H1 (cell line): ENCODE measurements around the gene CBY2. TPM values are rescaled to one million over a fixed set of nuclear protein-coding genes. Genes with fewer than 3 reads are reported as not detected.

Experiments used
- CTCF ChIA-PET: fragments of 300-600 bp; sonication (Branson Sonifier 250); formaldehyde crosslinking; loops from one replicate; lab custom pipeline; 2021; ENCODE audit not compliant: partially characterized antibody; lab: Charles Lee
- POLR2A ChIA-PET: fragments of 300-600 bp; sonication (Branson Sonifier 250); formaldehyde crosslinking; loops from one replicate; lab custom pipeline; 2021; ENCODE audit warnings: inconsistent platforms; ENCODE audit not compliant: partially characterized antibody; lab: Charles Lee
- DNase-seq, 2 experiments: peaks; one replicate each; pipeline versions ENCODE4 v3.0.0 to v3.0.0-alpha.2; 2010 to 2022; ENCODE audit warnings: low spot score in 2 of 2, low read depth in 1 of 2, mixed read lengths in 1 of 2
- FAIRE-seq: peaks from 2 replicates; lab custom pipeline; 2011; peaks lifted over from hg19 to GRCh38; lab: Jason Lieb, UNC
- H2AFZ ChIP-seq: 2 replicates; pipeline ENCODE4 v1.8.1; 2012; ENCODE audit warnings: low read length, inconsistent platforms
- H2AK5ac ChIP-seq: 2 replicates; pipeline ENCODE4 v1.6.1; 2013; ENCODE audit warnings: low read depth, low read length
- H2BK120ac ChIP-seq: replicated peaks from 2 replicates; pipeline ENCODE3; 2013; ENCODE audit warnings: low read depth, low read length, inconsistent platforms
- H2BK12ac ChIP-seq: 2 replicates; pipeline ENCODE4 v1.6.1; 2013; ENCODE audit warnings: low read depth, low read length
- H2BK15ac ChIP-seq: 2 replicates; pipeline ENCODE4 v1.6.1; 2013; ENCODE audit warnings: low read length
- H2BK20ac ChIP-seq: 2 replicates; pipeline ENCODE4 v1.6.1; 2013; ENCODE audit warnings: low read length
- H2BK5ac ChIP-seq: 2 replicates; pipeline ENCODE4 v1.6.1; 2013; ENCODE audit warnings: low read depth, low read length
- H3K14ac ChIP-seq: 2 replicates; pipeline ENCODE4 v1.6.1; 2013; ENCODE audit warnings: inconsistent platforms; ENCODE audit not compliant: insufficient read length
- H3K18ac ChIP-seq: 2 replicates; pipeline ENCODE4 v1.6.1; 2013; ENCODE audit warnings: low read length; ENCODE audit errors: extremely low read depth
- H3K23ac ChIP-seq: 2 replicates; pipeline ENCODE4 v1.6.1; 2013; ENCODE audit warnings: inconsistent platforms; ENCODE audit not compliant: insufficient read length
- H3K23me2 ChIP-seq: 2 replicates; pipeline ENCODE4 v1.6.1; 2013; ENCODE audit warnings: low read depth, low read length
- H3K27ac ChIP-seq: 2 replicates; pipeline ENCODE4 v1.6.1; 2011; ENCODE audit warnings: low read depth, low read length, inconsistent platforms
- H3K27me3 ChIP-seq, 4 experiments: replicated peaks in 1 of 4; 1 replicate in 1 of 4; 2 replicates in 3 of 4; pipeline versions ENCODE4 v1.6.1 to v1.8.1; 2011 to 2013; ENCODE audit warnings: low read length in 3 of 4, mild to moderate bottlenecking in 3 of 4, inconsistent platforms in 2 of 4, mixed read lengths in 2 of 4, moderate library complexity in 1 of 4; ENCODE audit not compliant: control insufficient read depth in 3 of 4, insufficient read depth in 3 of 4; ENCODE audit errors: extremely low read depth in 1 of 4
- H3K36me3 ChIP-seq, 4 experiments: 2 replicates each; pipeline versions ENCODE4 v1.6.1 to v1.8.1; 2011 to 2013; ENCODE audit warnings: mild to moderate bottlenecking in 4 of 4, low read length in 3 of 4, moderate library complexity in 2 of 4, control low read depth in 1 of 4, inconsistent platforms in 1 of 4; ENCODE audit not compliant: insufficient read depth in 4 of 4, control insufficient read depth in 2 of 4
- H3K4ac ChIP-seq: replicated peaks from 2 replicates; pipeline ENCODE3; 2013; ENCODE audit warnings: low read length, low read depth, mixed read lengths, inconsistent platforms; ENCODE audit not compliant: insufficient read length
- H3K4me1 ChIP-seq, 4 experiments: replicated peaks in 1 of 4; 1 replicate in 1 of 4; 2 replicates in 3 of 4; pipeline versions ENCODE4 v1.6.1 to v1.8.1; 2011 to 2013; ENCODE audit warnings: low read length in 3 of 4, inconsistent platforms in 2 of 4, mixed read lengths in 1 of 4; ENCODE audit not compliant: insufficient read depth in 4 of 4, control insufficient read depth in 3 of 4
- H3K4me2 ChIP-seq, 2 experiments: 2 replicates each; pipeline versions ENCODE4 v1.6.1 to v1.8.1; 2011 to 2013; ENCODE audit warnings: low read depth in 2 of 2, low read length in 2 of 2, control low read depth in 1 of 2, inconsistent platforms in 1 of 2, mild to moderate bottlenecking in 1 of 2; ENCODE audit not compliant: insufficient read depth in 1 of 2
- H3K4me3 ChIP-seq, 4 experiments: fragments of 200-600, 300-600 bp in 1 of 4; sonication (generic), shearing (Covaris generic), sonication (Bioruptor Twin) in 1 of 4; 2 replicates each; pipeline versions ENCODE4 v1.5.1 to v1.8.1; 2011 to 2016; ENCODE audit warnings: low read length in 4 of 4, low read depth in 3 of 4, control low read depth in 2 of 4, inconsistent platforms in 2 of 4, mild to moderate bottlenecking in 2 of 4, mixed read lengths in 1 of 4, moderate library complexity in 1 of 4; ENCODE audit not compliant: insufficient read depth in 2 of 4; ENCODE audit errors: extremely low read depth in 1 of 4
- H3K56ac ChIP-seq: replicated peaks from 2 replicates; pipeline ENCODE3; 2013; ENCODE audit warnings: low read depth, mild to moderate bottlenecking, mixed read lengths, low read length, inconsistent platforms; ENCODE audit not compliant: insufficient read length
- H3K79me1 ChIP-seq: 2 replicates; pipeline ENCODE4 v1.6.1; 2013; ENCODE audit warnings: low read depth, low read length, control low read depth
- H3K79me2 ChIP-seq, 2 experiments: 2 replicates each; pipeline versions ENCODE4 v1.6.1 to v1.8.1; 2012 to 2013; ENCODE audit warnings: low read length in 2 of 2, mild to moderate bottlenecking in 2 of 2, inconsistent platforms in 1 of 2; ENCODE audit not compliant: insufficient read depth in 2 of 2, control insufficient read depth in 1 of 2
- H3K9ac ChIP-seq, 4 experiments: replicated peaks in 1 of 4; 1 replicate in 1 of 4; 2 replicates in 3 of 4; pipeline versions ENCODE4 v1.6.1 to v1.8.1; 2011 to 2013; ENCODE audit warnings: low read depth in 3 of 4, low read length in 3 of 4, control low read depth in 2 of 4, mild to moderate bottlenecking in 2 of 4, moderate library complexity in 2 of 4, inconsistent platforms in 1 of 4; ENCODE audit errors: extremely low read depth in 1 of 4
- H3K9me3 ChIP-seq, 2 experiments: 2 replicates each; pipeline versions ENCODE4 v1.6.1 to v1.8.1; 2012 to 2013; ENCODE audit warnings: mild to moderate bottlenecking in 2 of 2, moderate library complexity in 2 of 2, control low read depth in 1 of 2, inconsistent platforms in 1 of 2, low read depth in 1 of 2, low read length in 1 of 2, mixed read lengths in 1 of 2; ENCODE audit not compliant: insufficient read depth in 2 of 2
- H4K20me1 ChIP-seq, 2 experiments: replicated peaks in 1 of 2; 2 replicates each; pipeline versions ENCODE3 to v1.8.1; 2011 to 2013; ENCODE audit warnings: inconsistent platforms in 2 of 2, low read length in 2 of 2, mild to moderate bottlenecking in 1 of 2; ENCODE audit not compliant: insufficient read depth in 2 of 2, control insufficient read depth in 1 of 2
- H4K5ac ChIP-seq: 2 replicates; pipeline ENCODE4 v1.6.1; 2013; ENCODE audit warnings: low read length, low read depth, mixed read lengths, inconsistent platforms; ENCODE audit not compliant: insufficient read length
- H4K8ac ChIP-seq: 2 replicates; pipeline ENCODE4 v1.8.0; 2013; ENCODE audit warnings: mild to moderate bottlenecking, moderate library complexity, low read length, inconsistent platforms; ENCODE audit not compliant: insufficient read depth; ENCODE audit errors: extremely low read depth
- H4K91ac ChIP-seq: replicated peaks from 2 replicates; pipeline ENCODE3; 2013; ENCODE audit warnings: low read length, mixed read lengths, inconsistent platforms; ENCODE audit not compliant: insufficient read length
- WGBS, 2 experiments: shearing (Covaris generic) in 1 of 2; methylation state at CpG; one replicate each; pipeline versions ENCODE4 v1.1.6 to v1.1.7; 2013 to 2015; ENCODE audit warnings: low lambda C conversion rate in 2 of 2, mixed read lengths in 2 of 2, inconsistent platforms in 1 of 2, low coverage in 1 of 2, missing lambda C conversion rate in 1 of 2; ENCODE audit not compliant: insufficient replicate concordance in 2 of 2, insufficient coverage in 1 of 2, insufficient read length in 1 of 2; ENCODE audit errors: extremely low coverage in 1 of 2, missing lambda C conversion rate in 1 of 2; 5-methylcytosine and 5-hydroxymethylcytosine counted together
- polyA plus RNA-seq, 7 experiments: library from polyadenylated mRNA; depleted of rRNA in 3 of 7; stranded (reverse) in 5 of 7; unstranded in 2 of 7; fragments of >200 nt in 5 of 7; fragments of 200-250 nt in 2 of 7; gene quantifications; 1 replicate in 5 of 7; 2 replicates in 1 of 7; 4 replicates in 1 of 7; pipeline versions ENCODE4 v1.2.1 to v1.2.3, GENCODE V29; 2011 to 2013; ENCODE audit warnings: missing spikeins in 2 of 7, mixed read lengths in 2 of 7
- total RNA-seq: library from RNA; stranded (reverse); fragmentation: NEBNext Ultra II Directional; extraction: Animal tissue kit (Norgen Biotek cat#: 25700); gene quantifications from 2 replicates; pipeline ENCODE4 v1.2.1, GENCODE V29; 2021

Gene CBY2
- total and polyA plus RNA-seq, 2 of the 8 experiments (the other 6 are each of a cell fraction or from before 2014, with no cell fraction given) = not detected

DNA sequence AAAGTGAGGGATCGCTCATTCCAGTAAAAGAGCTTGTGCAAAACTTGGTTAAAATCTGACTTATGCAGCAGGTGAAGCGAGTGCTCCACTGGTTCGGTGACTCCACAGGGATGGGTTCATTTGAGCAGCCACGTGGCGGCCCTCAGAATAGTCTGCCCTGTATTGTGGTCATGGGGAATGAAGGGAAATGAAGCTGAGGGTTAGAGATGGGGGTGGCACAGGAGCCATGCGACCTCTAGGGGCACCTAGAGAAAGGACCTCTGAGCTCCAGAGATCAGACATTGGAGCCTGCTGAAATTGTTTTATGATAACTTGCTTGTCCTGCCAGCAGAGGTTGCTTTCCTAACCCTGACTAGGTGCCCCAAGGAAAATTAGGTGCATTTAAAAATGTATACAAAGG lies 26.6 kb downstream of the CBY2 start:
- H2BK5ac ChIP-seq = no peak overlapping the region
- POLR2A ChIA-PET = no interaction called here
- no peak overlapping the region for H3K27ac ChIP-seq
- H4K91ac ChIP-seq = no peak overlapping the region
- H3K4me1 ChIP-seq = peaks cover 0 to 2% (median under 1%) of the 10 kb centered on the region in 4 experiments; a peak in 2 of 7 replicates
- H4K5ac ChIP-seq = no peak overlapping the region
- no peaks in the 10 kb centered on the region for H3K79me1 ChIP-seq
- no peak overlapping the region for H3K14ac ChIP-seq
- FAIRE-seq = peak; percentile 72
- 46% methylated on average over 6 of the region's 6 CpGs; no CpG with 5 or more reads in 1 of the 2 experiments for WGBS, 2 experiments
- no peaks in the 10 kb centered on the region for H3K9me3 ChIP-seq
- H3K23me2 ChIP-seq = no peaks in the 10 kb centered on the region
- H3K79me2 ChIP-seq = no peaks in the 10 kb centered on the region
- no peak overlapping the region for H3K4ac ChIP-seq
- H2BK12ac ChIP-seq = no peak overlapping the region
- H2BK20ac ChIP-seq = no peak overlapping the region
- peaks cover 0 to 4% (median 0%) of the 10 kb centered on the region in 4 experiments; a peak in 2 of 7 replicates for H3K27me3 ChIP-seq
- H2BK15ac ChIP-seq = no peak overlapping the region
- no peak overlapping the region for H3K56ac ChIP-seq
- H3K4me3 ChIP-seq = no peak overlapping the region
- no peak overlapping the region for H3K4me2 ChIP-seq
- DNase-seq = peak; percentile 36 to 56
- CTCF ChIA-PET = interaction anchor here (0.6 to 16.5 kb wide), 34 partner anchors 8 to 333 kb away, joined by 3 to 170 read pairs (median 3); partner anchors contain the start of gene ERICH6B
- no peaks in the 10 kb centered on the region for H4K20me1 ChIP-seq
- no peaks in the 10 kb centered on the region for H3K36me3 ChIP-seq
- H3K18ac ChIP-seq = no peak overlapping the region
- no peak overlapping the region for H3K23ac ChIP-seq
- H2BK120ac ChIP-seq = no peak overlapping the region
- no peak overlapping the region for H2AK5ac ChIP-seq
- H3K9ac ChIP-seq = no peak overlapping the region
- no peak overlapping the region for H4K8ac ChIP-seq
- H2AFZ ChIP-seq = peak overlapping the region; percentile 84; the same call in 1 of the 2 replicates
